Measurements from ENCODE around the gene KRTAP25-1.

Gene KRTAP25-1

GRCh38 chr21:30289215-30289614 is at the start of gene KRTAP25-1:
Gene KRTAP25-1, minus strand, starts transcription at chr21:30289514. Its CDS starts 24 bp downstream, at chr21:30289490.
- DNase-seq = no peak

- DNase-seq = no peak
Observed at GRCh38 chr21:30338717-30339116, 49.4 kb upstream of the KRTAP25-1 start.

- DNase-seq = no peak
Observed at GRCh38 chr21:30337772-30338171, 48.5 kb upstream of the KRTAP25-1 start.

GRCh38 chr21:30337276-30337744 is 48.0 kb upstream of the KRTAP25-1 start, which contains the start of gene KRTAP27-1:
Gene KRTAP27-1, minus strand, starts transcription at chr21:30337694. Its CDS starts 26 bp downstream, at chr21:30337668.
- DNase-seq = no peak

GRCh38 chr21:30336596-30336995 is 47.3 kb upstream of the KRTAP25-1 start:
- DNase-seq = no peak

- DNase-seq = no peak
Observed at GRCh38 chr21:30333736-30334135, 44.4 kb upstream of the KRTAP25-1 start.

GRCh38 chr21:30332681-30333080 is 43.4 kb upstream of the KRTAP25-1 start:
- DNase-seq = no peak

GRCh38 chr21:30329203-30329875 is 40.0 kb upstream of the KRTAP25-1 start:
- DNase-seq = no peak

- DNase-seq = no peak
Observed at GRCh38 chr21:30326390-30326789, 37.1 kb upstream of the KRTAP25-1 start.

- DNase-seq = no peak
Observed at GRCh38 chr21:30320215-30320614, 30.9 kb upstream of the KRTAP25-1 start, which contains the start of gene KRTAP26-1. Gene KRTAP26-1, minus strand, starts transcription at chr21:30320315. Its CDS starts 280 bp downstream, at chr21:30320035.

GRCh38 chr21:30315701-30316100 is 26.4 kb upstream of the KRTAP25-1 start:
- DNase-seq = no peak

- no peak for DNase-seq
Observed at GRCh38 chr21:30306884-30307283, 17.6 kb upstream of the KRTAP25-1 start.

GRCh38 chr21:30305136-30305535 is 15.8 kb upstream of the KRTAP25-1 start:
- DNase-seq = no peak

GRCh38 chr21:30282850-30283249 is 6.5 kb downstream of the KRTAP25-1 start, which contains the start of gene KRTAP24-1:
Gene KRTAP24-1, minus strand, starts transcription at chr21:30282950. Its CDS starts 18 bp downstream, at chr21:30282932.
- DNase-seq = no peak

GRCh38 chr21:30271611-30272010 is 17.7 kb downstream of the KRTAP25-1 start:
- DNase-seq = no peak

GRCh38 chr21:30271156-30271555 is 18.2 kb downstream of the KRTAP25-1 start:
- no peak for DNase-seq

- DNase-seq = no peak
Observed at GRCh38 chr21:30269803-30270530, 19.3 kb downstream of the KRTAP25-1 start.

GRCh38 chr21:30268608-30269197 is 20.6 kb downstream of the KRTAP25-1 start:
- DNase-seq = peak; percentile 14

GRCh38 chr21:30257773-30258172 is 31.5 kb downstream of the KRTAP25-1 start:
- peak; percentile 49 for DNase-seq

- DNase-seq = no peak
Observed at GRCh38 chr21:30256100-30256499, 33.2 kb downstream of the KRTAP25-1 start.

GRCh38 chr21:30255679-30256078 is 33.6 kb downstream of the KRTAP25-1 start:
- no peak for DNase-seq

GRCh38 chr21:30251781-30252180 is 37.5 kb downstream of the KRTAP25-1 start:
- no peak for DNase-seq

- no peak for DNase-seq
Observed at GRCh38 chr21:30249936-30250335, 39.4 kb downstream of the KRTAP25-1 start.

GRCh38 chr21:30248844-30249243 is 40.5 kb downstream of the KRTAP25-1 start:
- no peak for DNase-seq

Measured in NCI-H146 (cell line).